ENCODE data around the gene BID. TPM values are rescaled to one million over a fixed set of nuclear protein-coding genes. Genes with fewer than 3 reads are reported as not detected.

BID gene
- total RNA-seq, 1 experiment from 2014 or later = 23.2 TPM

- Mint-ChIP-seq H3K36me3 (ENCODE audit: insufficient read depth in 1 of 3, low read depth in 3 of 3) (no peaks in the 10 kb centered on the region), H3K4me3 (no peak overlapping the region)
These were observed 56.6 kb downstream of the BID start for GRCh38 chr22:17717708-17718107.

More at GRCh38 chr22:17717708-17718107, 56.6 kb downstream of the BID start:
- H4K8ac ChIP-seq (replicated peaks; ENCODE audit: insufficient read length, low read depth, low read length) = no peak overlapping the region
- no peaks in the 10 kb centered on the region for H3K27me3 ChIP-seq (ENCODE audit: insufficient read depth, low read length)
- H4K5ac ChIP-seq (ENCODE audit: insufficient read length, low read depth, low read length) = no peak overlapping the region
- H3K4me2 ChIP-seq (ENCODE audit: insufficient read depth, insufficient read length, low read length) = no peak overlapping the region
- H3K79me2 ChIP-seq (ENCODE audit: insufficient read depth, low read length) = no peaks in the 10 kb centered on the region
- H2BK120ac ChIP-seq (ENCODE audit: low read depth, low read length, poor library complexity, severe bottlenecking) = no peak overlapping the region
- DNase-seq = no peak
- Mint-ChIP-seq H3K27ac (no peak overlapping the region; a peak in 1 of 7 replicates), H3K27me3 (ENCODE audit: low read depth) (no peaks in the 10 kb centered on the region), H3K9me3 (no peaks in the 10 kb centered on the region), H3K4me1 (peaks cover under 1% of the 10 kb centered on the region in 2 experiments; a peak in 3 of 4 replicates)
- no peak overlapping the region for H2AFZ ChIP-seq (ENCODE audit: low read length)
- H3T11ph ChIP-seq (ENCODE audit: low read length) = no peak overlapping the region
- no peak overlapping the region for H3K14ac ChIP-seq (ENCODE audit: insufficient read depth, low read length)
- no peaks in the 10 kb centered on the region for H4K20me1 ChIP-seq (ENCODE audit: control insufficient read depth, insufficient read depth, insufficient read length)
- no peak overlapping the region for H3K4ac ChIP-seq (ENCODE audit: low read depth, low read length)
- H3K18ac ChIP-seq (ENCODE audit: insufficient read length, low read depth, low read length) = no peak overlapping the region
- no peak for TF ChIP-seq CTCF (conservative IDR thresholded peaks at IDR 0.05)
- no peak overlapping the region for H3K23ac ChIP-seq (ENCODE audit: insufficient read length, low read depth, low read length)
- no peaks in the 10 kb centered on the region for H3K79me1 ChIP-seq (ENCODE audit: insufficient read depth, low read depth, low read length, poor library complexity, severe bottlenecking)
- H3K4me1 ChIP-seq (ENCODE audit: insufficient read depth, low read length) = no peaks in the 10 kb centered on the region
- no CpG with 5 or more reads among the region's 4 CpGs for WGBS (ENCODE audit: extremely low coverage, insufficient read length, low lambda C conversion rate)
- H3K23me2 ChIP-seq (ENCODE audit: insufficient read length, low read depth, low read length, poor library complexity, severe bottlenecking) = no peaks in the 10 kb centered on the region
- no peak overlapping the region for H3K9ac ChIP-seq (ENCODE audit: extremely low read depth, insufficient read length, low read length)
- no peak overlapping the region for H2BK20ac ChIP-seq (ENCODE audit: low read depth, low read length, poor library complexity, severe bottlenecking)
- H2AK5ac ChIP-seq (ENCODE audit: insufficient read length, low read length) = no peak overlapping the region
- H2BK12ac ChIP-seq (ENCODE audit: insufficient read length, low read depth, low read length) = no peak overlapping the region
- H2BK5ac ChIP-seq (ENCODE audit: insufficient read length, low read length) = no peak overlapping the region
- no peaks in the 10 kb centered on the region for H3K9me3 ChIP-seq (ENCODE audit: control insufficient read depth, low read depth, low read length)
- no peak overlapping the region for H2BK15ac ChIP-seq (ENCODE audit: low read depth, low read length)
- no peak overlapping the region for H3K56ac ChIP-seq (ENCODE audit: insufficient read length, low read depth, low read length)
- H3K27ac ChIP-seq (ENCODE audit: insufficient read length, low read depth, low read length) = no peak overlapping the region
- H4K91ac ChIP-seq (ENCODE audit: insufficient read length, low read depth, low read length) = no peak overlapping the region

All from H9 (cell line).